Left lung (tissue), 10 donors: ENCODE results near the gene PROK1. TPM values are rescaled to one million over a fixed set of nuclear protein-coding genes. Genes with fewer than 3 reads are reported as not detected.

ENCODE experiments used
- ATAC-seq: fragments of 200-7000 bp; cut with Tn5 transposase; one replicate; pipeline ENCODE4 v1.9.1; 2020; ENCODE audit warnings: moderate library complexity
- DNase-seq, 4 donors: peaks; one replicate each; pipeline ENCODE4 v3.0.0-alpha.2; 2013 to 2020
- H3K27ac ChIP-seq, 2 donors: fragments of 200-600 bp; sonication (generic) in 1 of 2; one replicate each; pipeline versions ENCODE4 v1.5.0 to v1.8.0; 2020 to 2021
- H3K27me3 ChIP-seq, 2 donors: fragments of 200-600 bp; sonication (generic) in 1 of 2; one replicate each; pipeline versions ENCODE4 v1.5.0 to v1.8.0; 2020 to 2021
- H3K36me3 ChIP-seq, 2 donors: fragments of 200-600 bp; sonication (generic) in 1 of 2; one replicate each; pipeline versions ENCODE4 v1.5.0 to v1.8.0; 2020 to 2021
- H3K4me1 ChIP-seq, 2 donors: fragments of 200-600 bp; one replicate each; pipeline ENCODE4 v1.8.0; 2021
- H3K4me3 ChIP-seq, 2 donors: fragments of 200-600 bp; sonication (generic) in 1 of 2; one replicate each; pipeline versions ENCODE4 v1.5.0 to v1.8.0; 2020 to 2021; ENCODE audit warnings: mild to moderate bottlenecking in 1 of 2
- H3K9me3 ChIP-seq, 2 donors: fragments of 200-600 bp; sonication (generic) in 1 of 2; one replicate each; pipeline versions ENCODE4 v1.5.0 to v1.8.0; 2020 to 2021
- intact Hi-C, 2 donors: fragments of 100-400 bp; cut with DNase I; formaldehyde crosslinking; loops; one replicate each; pipeline versions ENCODE4 v1.11.2 to v1.14.2; 2022
- polyA plus RNA-seq, 6 donors: library from polyadenylated mRNA; unstranded; fragments of 120-200 nt; gene quantifications; one replicate each; pipeline ENCODE4 v1.2.1, GENCODE V29; 2013; ENCODE audit not compliant: insufficient read length in 6 of 6
- total RNA-seq, 2 donors: library from RNA; stranded (reverse); fragmentation: NEBNext Ultra II Directional; extraction: Animal tissue kit (Norgen Biotek cat#: 25700); gene quantifications; one replicate each; pipeline ENCODE4 v1.2.1, GENCODE V29; 2021
- TF ChIP-seq, protein P1 (sequence below), 2 donors: fragments of 200-600 bp; sonication (generic) in 1 of 2; IDR thresholded peaks; one replicate each; pipeline versions ENCODE4 v1.5.0 to v1.8.0; 2021; ENCODE audit warnings: antibody characterized with exemption in 2 of 2
- donor health status: DM: no; HTN: yes; CAD: no.
- donor health status: DM: no; HTN: no; CAD: no.

The PROK1 gene
- total and polyA plus RNA-seq, 8 donors = 0.10 to 0.13 TPM; not detected in 6

DNA sequence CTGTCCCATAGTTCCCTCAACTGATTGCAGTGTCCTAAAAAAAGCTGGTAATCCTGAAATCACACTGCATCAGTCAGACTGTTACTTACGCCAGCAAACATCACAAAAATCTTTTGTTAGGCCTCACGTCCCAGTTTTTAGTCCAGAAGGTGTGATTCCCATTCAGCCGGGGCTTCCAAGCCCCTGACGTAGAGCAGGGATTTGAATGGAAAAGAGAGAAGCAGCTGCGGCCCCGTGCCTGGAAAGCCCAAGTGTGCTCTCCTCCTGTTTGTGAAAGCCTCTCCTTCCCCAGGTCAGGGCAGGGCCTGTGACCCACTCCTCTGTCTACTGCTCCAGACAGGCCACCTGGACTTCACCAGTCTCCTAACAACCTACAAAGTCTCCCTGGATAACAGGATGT is 47.3 kb downstream of the PROK1 start:
- no peaks in the 10 kb centered on the region for H3K36me3 ChIP-seq

DNA sequence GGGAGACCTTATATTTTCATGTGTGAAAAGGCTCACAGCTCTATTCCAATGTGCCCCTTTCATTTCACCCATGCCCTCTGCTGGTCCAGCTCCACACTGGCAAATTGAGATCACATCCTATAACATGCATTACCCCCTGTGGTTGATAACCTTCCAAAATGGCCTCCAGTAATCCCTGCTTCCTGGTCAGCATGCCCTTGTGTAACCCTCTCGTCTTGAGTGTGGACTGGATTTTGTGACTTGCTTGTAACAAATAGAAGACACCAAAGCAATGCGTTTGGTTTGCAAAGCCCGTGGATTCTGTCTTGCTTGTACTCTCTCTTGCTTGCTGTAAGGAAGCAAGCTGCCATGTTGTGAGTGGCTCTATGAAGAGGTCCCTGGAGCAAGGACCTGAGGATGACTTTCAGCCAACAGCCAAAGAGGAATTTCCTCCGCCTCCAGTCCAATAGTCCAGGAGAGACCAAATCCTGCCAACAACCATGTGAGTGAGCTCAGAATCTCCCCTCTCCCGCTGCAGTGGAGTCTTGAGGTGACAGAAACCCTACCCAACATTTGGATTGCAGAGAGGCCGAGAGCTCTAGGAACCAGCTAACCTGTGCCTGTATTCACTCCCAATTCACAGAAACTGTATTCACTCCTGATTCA is 50.7 kb downstream of the PROK1 start:
- Histone ChIP-seq H3K27ac (no peak overlapping the region), H3K9me3 (no peaks in the 10 kb centered on the region), H3K4me1 (no peaks in the 10 kb centered on the region), H3K27me3 (no peaks in the 10 kb centered on the region), H3K4me3 (no peak overlapping the region), H3K36me3 (no peaks in the 10 kb centered on the region)
- TF ChIP-seq, protein P1, sequence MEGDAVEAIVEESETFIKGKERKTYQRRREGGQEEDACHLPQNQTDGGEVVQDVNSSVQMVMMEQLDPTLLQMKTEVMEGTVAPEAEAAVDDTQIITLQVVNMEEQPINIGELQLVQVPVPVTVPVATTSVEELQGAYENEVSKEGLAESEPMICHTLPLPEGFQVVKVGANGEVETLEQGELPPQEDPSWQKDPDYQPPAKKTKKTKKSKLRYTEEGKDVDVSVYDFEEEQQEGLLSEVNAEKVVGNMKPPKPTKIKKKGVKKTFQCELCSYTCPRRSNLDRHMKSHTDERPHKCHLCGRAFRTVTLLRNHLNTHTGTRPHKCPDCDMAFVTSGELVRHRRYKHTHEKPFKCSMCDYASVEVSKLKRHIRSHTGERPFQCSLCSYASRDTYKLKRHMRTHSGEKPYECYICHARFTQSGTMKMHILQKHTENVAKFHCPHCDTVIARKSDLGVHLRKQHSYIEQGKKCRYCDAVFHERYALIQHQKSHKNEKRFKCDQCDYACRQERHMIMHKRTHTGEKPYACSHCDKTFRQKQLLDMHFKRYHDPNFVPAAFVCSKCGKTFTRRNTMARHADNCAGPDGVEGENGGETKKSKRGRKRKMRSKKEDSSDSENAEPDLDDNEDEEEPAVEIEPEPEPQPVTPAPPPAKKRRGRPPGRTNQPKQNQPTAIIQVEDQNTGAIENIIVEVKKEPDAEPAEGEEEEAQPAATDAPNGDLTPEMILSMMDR (IDR thresholded peaks at IDR 0.05) = no peak
- intact Hi-C loops = no loop called here
- ATAC-seq (no peak), DNase-seq (no peak)

More for the DNA sequence above, 47.3 kb downstream of the PROK1 start:
- TF ChIP-seq, protein P1 (IDR thresholded peaks at IDR 0.05) = no peak
- Histone ChIP-seq H3K27ac (no peak overlapping the region), H3K4me1 (no peaks in the 10 kb centered on the region), H3K27me3 (no peaks in the 10 kb centered on the region), H3K9me3 (no peaks in the 10 kb centered on the region), H3K4me3 (no peak overlapping the region)
- no peak for ATAC-seq
- intact Hi-C loops = no loop called here
- DNase-seq = no peak

- no peak for DNase-seq
- peak; percentile 58 for ATAC-seq
- intact Hi-C loops = no loop called here
- H3K9me3 ChIP-seq = no peaks in the 10 kb centered on the region
- no peak overlapping the region for H3K27ac ChIP-seq
- H3K36me3 ChIP-seq = no peaks in the 10 kb centered on the region
- H3K27me3 ChIP-seq = no peaks in the 10 kb centered on the region
- H3K4me3 ChIP-seq = no peak overlapping the region
- TF ChIP-seq, protein P1 (IDR thresholded peaks at IDR 0.05) = no peak
- H3K4me1 ChIP-seq = no peaks in the 10 kb centered on the region
Observed at GRCh38 chr1:110502402-110503151, 51.6 kb downstream of the PROK1 start.

- Histone ChIP-seq H3K27ac (no peak overlapping the region), H3K27me3 (no peaks in the 10 kb centered on the region), H3K4me3 (no peak overlapping the region), H3K4me1 (no peaks in the 10 kb centered on the region), H3K9me3 (no peaks in the 10 kb centered on the region), H3K36me3 (no peaks in the 10 kb centered on the region)
- intact Hi-C loops = no loop called here
- DNase-seq = no peak
- TF ChIP-seq, protein P1 (IDR thresholded peaks at IDR 0.05) = no peak
- ATAC-seq = no peak
Observed at GRCh38 chr1:110503471-110503870, 52.5 kb downstream of the PROK1 start.

DNA sequence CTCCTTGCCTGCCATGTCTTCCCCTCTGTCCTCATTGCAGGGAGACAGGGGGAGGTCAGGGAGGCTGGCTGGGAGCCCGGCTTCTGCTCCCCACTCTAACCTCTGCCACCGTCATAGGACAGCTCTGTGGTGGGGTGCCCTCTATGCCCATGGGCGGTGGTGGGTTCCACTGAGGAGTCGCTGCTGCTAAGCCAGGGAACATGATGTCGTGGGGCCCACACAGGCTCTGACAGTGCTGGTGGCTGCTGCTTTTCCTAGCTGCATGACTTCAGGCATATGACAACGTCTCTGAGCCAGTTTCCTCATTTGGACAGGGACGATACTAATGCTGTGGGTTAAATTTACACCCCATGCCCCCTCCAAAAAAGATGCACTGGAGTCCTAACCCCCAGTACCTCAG is 53.3 kb downstream of the PROK1 start:
- ATAC-seq = no peak
- Histone ChIP-seq H3K4me1 (no peaks in the 10 kb centered on the region), H3K27me3 (no peaks in the 10 kb centered on the region), H3K27ac (no peak overlapping the region), H3K9me3 (no peaks in the 10 kb centered on the region), H3K36me3 (no peaks in the 10 kb centered on the region), H3K4me3 (no peak overlapping the region)
- TF ChIP-seq, protein P1 (IDR thresholded peaks at IDR 0.05) = no peak
- DNase-seq = no peak
- intact Hi-C loops = no loop called here
